ENCODE results near the gene SPATA32. TPM values are rescaled to one million over a fixed set of nuclear protein-coding genes. Genes with fewer than 3 reads are reported as not detected.

The SPATA32 gene
- total RNA-seq, 1 donor from 2014 or later, result not detected

GRCh38 chr17:45222996-45223538 lies 38.8 kb downstream of the SPATA32 start:
- TF ChIP-seq CTCF (IDR thresholded peaks at IDR 0.05; ENCODE audit: unreplicated experiment), result no peak
- no peaks in the 10 kb centered on the region for H3K36me3 Mint-ChIP-seq
- no peaks in the 10 kb centered on the region for H3K9me3 Mint-ChIP-seq
- H3K4me1 Mint-ChIP-seq, result peaks cover 6% of the 10 kb centered on the region
- no peak overlapping the region for H3K27ac Mint-ChIP-seq
- H3K4me3 Mint-ChIP-seq, result peak overlapping the region; percentile 63
- DNase-seq (ENCODE audit: low spot score in 2 of 2, unreplicated experiment in 2 of 2), result no peak
- H3K27me3 Mint-ChIP-seq (ENCODE audit: low read depth), result peaks cover 65% of the 10 kb centered on the region

DNA sequence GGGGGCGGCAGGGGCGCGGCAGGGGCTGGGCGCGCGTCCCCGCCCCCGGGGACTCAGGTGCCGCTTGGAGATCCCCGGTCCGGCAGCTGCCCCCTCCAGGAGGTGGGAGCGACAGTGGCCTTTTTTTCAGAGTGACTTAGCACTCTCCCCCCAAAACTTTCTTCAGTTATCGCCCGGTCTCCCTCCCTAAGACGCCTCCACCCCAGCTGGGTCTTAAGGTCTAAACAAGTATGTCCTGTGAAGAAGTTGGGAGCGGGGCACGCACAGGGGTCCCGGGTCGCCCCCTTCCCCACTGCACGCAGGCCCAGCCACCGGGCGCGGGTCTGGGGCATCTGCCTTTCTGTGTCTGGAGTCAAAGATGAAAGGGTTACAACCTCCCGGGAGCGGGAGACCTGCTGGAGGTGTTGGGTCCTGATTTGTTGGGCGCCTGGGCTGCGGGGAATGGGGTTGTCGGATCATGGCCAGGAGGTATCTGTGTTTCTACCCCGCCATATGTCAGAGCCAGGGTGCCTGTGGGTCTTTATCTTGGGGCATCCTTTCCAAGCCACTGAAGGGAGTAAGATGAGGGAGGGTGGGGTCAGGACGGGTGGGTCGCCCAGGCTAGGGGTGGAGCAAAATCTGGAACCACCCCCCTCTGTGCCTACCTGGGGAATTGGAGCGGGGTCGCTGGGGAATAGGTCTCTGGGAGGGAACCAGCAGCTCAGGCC lies 39.5 kb downstream of the SPATA32 start:
- Mint-ChIP-seq H3K27ac (no peak overlapping the region), H3K36me3 (no peaks in the 10 kb centered on the region), H3K9me3 (no peaks in the 10 kb centered on the region), H3K4me1 (peaks cover 6% of the 10 kb centered on the region), H3K4me3 (peak overlapping the region; percentile 63), H3K27me3 (ENCODE audit: low read depth) (peaks cover 67% of the 10 kb centered on the region)
- no peak for TF ChIP-seq CTCF (IDR thresholded peaks at IDR 0.05; ENCODE audit: unreplicated experiment)
- DNase-seq (ENCODE audit: low spot score in 2 of 2, unreplicated experiment in 2 of 2), result no peak

- TF ChIP-seq CTCF (IDR thresholded peaks at IDR 0.05; ENCODE audit: unreplicated experiment), result no peak
- H3K27me3 Mint-ChIP-seq (ENCODE audit: low read depth), result peaks cover 67% of the 10 kb centered on the region
- H3K4me3 Mint-ChIP-seq, result no peak overlapping the region
These were observed 39.9 kb downstream of the SPATA32 start for GRCh38 chr17:45222014-45222288.

GRCh38 chr17:45221081-45222013 lies 40.5 kb downstream of the SPATA32 start, which contains the start of gene FMNL1:
FMNL1 (plus strand) TSS chr17:45221885; CDS start chr17:45222125, 240 bp downstream.
- Mint-ChIP-seq H3K4me1 (peaks cover 6% of the 10 kb centered on the region), H3K36me3 (no peaks in the 10 kb centered on the region), H3K4me3 (peak within 1 kb of the TSS; percentile 63), H3K27me3 (ENCODE audit: low read depth) (peaks cover 68% of the 10 kb centered on the region), H3K9me3 (no peaks in the 10 kb centered on the region), H3K27ac (no peak within 1 kb of the TSS)
- DNase-seq (ENCODE audit: low spot score in 2 of 2, unreplicated experiment in 2 of 2), result no peak
- TF ChIP-seq CTCF (IDR thresholded peaks at IDR 0.05; ENCODE audit: unreplicated experiment), result no peak

More at GRCh38 chr17:45222014-45222288, 39.9 kb downstream of the SPATA32 start:
- H3K36me3 Mint-ChIP-seq, result no peaks in the 10 kb centered on the region
- no peaks in the 10 kb centered on the region for H3K9me3 Mint-ChIP-seq
- peaks cover 6% of the 10 kb centered on the region for H3K4me1 Mint-ChIP-seq
- no peak overlapping the region for H3K27ac Mint-ChIP-seq
- no peak for DNase-seq (ENCODE audit: low spot score in 2 of 2, unreplicated experiment in 2 of 2)

- H3K27me3 Mint-ChIP-seq (ENCODE audit: low read depth), result peaks cover 61% of the 10 kb centered on the region
- H3K36me3 Mint-ChIP-seq, result no peaks in the 10 kb centered on the region
- DNase-seq (ENCODE audit: low spot score in 2 of 2, unreplicated experiment in 2 of 2), result no peak
- H3K9me3 Mint-ChIP-seq, result no peaks in the 10 kb centered on the region
- peaks cover 6% of the 10 kb centered on the region for H3K4me1 Mint-ChIP-seq
- no peak for TF ChIP-seq CTCF (IDR thresholded peaks at IDR 0.05; ENCODE audit: unreplicated experiment)
- H3K4me3 Mint-ChIP-seq, result peak overlapping the region; percentile 56
- H3K27ac Mint-ChIP-seq, result no peak overlapping the region
These were observed 41.8 kb downstream of the SPATA32 start for GRCh38 chr17:45220079-45220478.

Measured in mesothelial cell of epicardium (in vitro differentiated cells).